Ammon's horn (tissue), 1 donor: Measurements from ENCODE around the gene HCAR2.
"Not testable (repeated sequence)": the region's sequence is repeated elsewhere in the genome, so short reads cannot be mapped to it uniquely, and the experiment has no call there.

ENCODE experiments used
- DNase-seq: peaks from one replicate; pipeline ENCODE4 v3.0.0-alpha.2; 2016; ENCODE audit warnings: low spot score

HCAR2 gene

GRCh38 chr12:122665349-122665748 lies 37.8 kb downstream of the HCAR2 start:
- DNase-seq: no peak

- DNase-seq: no peak
Measured at GRCh38 chr12:122661938-122662337, 41.2 kb downstream of the HCAR2 start.

GRCh38 chr12:122661246-122661645 lies 41.9 kb downstream of the HCAR2 start:
- no peak for DNase-seq

GRCh38 chr12:122659579-122659978 lies 43.6 kb downstream of the HCAR2 start:
- DNase-seq: no peak

- DNase-seq: no peak
Measured at GRCh38 chr12:122656298-122656697, 46.9 kb downstream of the HCAR2 start.

GRCh38 chr12:122653291-122653690 lies 49.9 kb downstream of the HCAR2 start:
- DNase-seq: not testable (repeated sequence)

GRCh38 chr12:122651520-122652224 lies 51.5 kb downstream of the HCAR2 start:
- DNase-seq: no peak
